OCI-LY7 (cell line): ENCODE data around the gene NOX3. TPM values are rescaled to one million over a fixed set of nuclear protein-coding genes. Genes with fewer than 3 reads are reported as not detected.

ENCODE experiments used
- BruUV-seq: library from RNA; stranded (reverse); fragments of 400-500 nt; replicated peaks from 2 replicates; lab custom pipeline; 2021; lab: Mats Ljungman, UMichigan
- CTCF ChIA-PET: fragments of 300-600 bp; sonication (Branson Sonifier 250); formaldehyde crosslinking; loops from one replicate; lab custom pipeline; 2022; ENCODE audit warnings: antibody characterized with exemption; ENCODE audit not compliant: unreplicated experiment; lab: Charles Lee
- POLR2A ChIA-PET: fragments of 300-600 bp; sonication (Branson Sonifier 250); formaldehyde crosslinking; loops from one replicate; lab custom pipeline; 2022; ENCODE audit warnings: antibody characterized with exemption; lab: Charles Lee
- DNase-seq: peaks from one replicate; pipeline ENCODE4 v3.0.0-alpha.2; 2015; ENCODE audit warnings: low spot score
- H2AFZ ChIP-seq: fragments of 200-600 bp; sonication (generic), shearing (Covaris generic); 2 replicates; pipeline ENCODE4 v1.6.1; 2014; ENCODE audit warnings: mild to moderate bottlenecking, antibody characterized with exemption, low read length, moderate library complexity
- H3K27ac ChIP-seq: fragments of 200-600 bp; sonication (generic); 2 replicates; pipeline ENCODE4 v1.5.1; 2014; ENCODE audit warnings: mixed run types, low read depth, mild to moderate bottlenecking, moderate library complexity, low read length, inconsistent platforms; ENCODE audit not compliant: poor library complexity, severe bottlenecking
- H3K36me3 ChIP-seq: fragments of 200-600 bp; sonication (generic); 2 replicates; pipeline ENCODE4 v1.6.1; 2014; ENCODE audit warnings: mild to moderate bottlenecking, antibody characterized with exemption, low read length, moderate library complexity, mixed read lengths; ENCODE audit not compliant: insufficient read depth
- H3K4me1 ChIP-seq: fragments of 200-600 bp; sonication (generic); 2 replicates; pipeline ENCODE4 v1.5.1; 2014; ENCODE audit warnings: mild to moderate bottlenecking, low read length; ENCODE audit not compliant: insufficient read depth, poor library complexity, severe bottlenecking
- H3K4me2 ChIP-seq: fragments of 200-600 bp; sonication (generic); 2 replicates; pipeline ENCODE4 v1.6.1; 2014; ENCODE audit warnings: mild to moderate bottlenecking, low read length
- H3K4me3 ChIP-seq: fragments of 200-600 bp; sonication (generic); 2 replicates; pipeline ENCODE4 v1.5.1; 2014; ENCODE audit warnings: mild to moderate bottlenecking, low read depth, low read length; ENCODE audit not compliant: poor library complexity, severe bottlenecking
- H3K79me2 ChIP-seq: fragments of 200-600 bp; sonication (generic); 2 replicates; pipeline ENCODE4 v1.6.1; 2016; ENCODE audit warnings: low read depth, mild to moderate bottlenecking, low read length, moderate library complexity, mixed read lengths; ENCODE audit not compliant: insufficient read depth
- H3K9me2 ChIP-seq: fragments of 200-600 bp; sonication (generic); 2 replicates; pipeline ENCODE4 v1.6.1; 2016; ENCODE audit warnings: mild to moderate bottlenecking, low read length, mixed read lengths; ENCODE audit not compliant: insufficient read depth
- H3K9me3 ChIP-seq: fragments of 200-600 bp; sonication (generic); 2 replicates; pipeline ENCODE4 v1.6.1; 2014; ENCODE audit warnings: mild to moderate bottlenecking, mixed run types, low read length, mixed read lengths
- H4K20me1 ChIP-seq: fragments of 200-600 bp; sonication (generic); 2 replicates; pipeline ENCODE4 v1.6.1; 2014; ENCODE audit warnings: mild to moderate bottlenecking, antibody characterized with exemption, low read length, moderate library complexity, mixed read lengths; ENCODE audit not compliant: insufficient read depth
- EZH2phosphoT487 ChIP-seq: fragments of 200-600 bp; sonication (generic); IDR thresholded peaks from 2 replicates; pipeline ENCODE4 v1.6.1; 2018; ENCODE audit warnings: low read depth, borderline replicate concordance, mild to moderate bottlenecking, mixed run types, antibody characterized with exemption, low read length, moderate library complexity, mixed read lengths
- intact Hi-C: fragments of 100-400 bp; cut with micrococcal nuclease; formaldehyde crosslinking; loops from one replicate; pipeline ENCODE4 v1.10.0; 2022; ENCODE audit not compliant: unreplicated experiment
- total RNA-seq, 2 experiments: library from RNA; depleted of rRNA in 1 of 2; stranded (reverse); fragments of >200 nt in 1 of 2; shearing (Covaris generic) in 1 of 2; gene quantifications; 2 replicates each; pipeline ENCODE4 v1.2.3, GENCODE V29; 2014 to 2022
- TF ChIP-seq, protein P1 (sequence below): fragments of 200-600 bp; sonication (generic); conservative IDR thresholded peaks from 2 replicates; pipeline ENCODE4 v1.5.1; 2014; ENCODE audit warnings: mild to moderate bottlenecking, antibody characterized with exemption, low read length, moderate library complexity, mixed read lengths

NOX3 gene
- total RNA-seq, 2 experiments from 2014 or later, result 0.22 TPM; not detected in 1

GRCh38 chr6:155351273-155352129 lies 104.1 kb downstream of the NOX3 start:
- Histone ChIP-seq H3K79me2 (no peaks in the 10 kb centered on the region), H3K4me2 (peak overlapping the region; percentile 49), H3K9me2 (no peaks in the 10 kb centered on the region), H3K4me1 (peaks cover 30% of the 10 kb centered on the region), H4K20me1 (no peaks in the 10 kb centered on the region), H3K4me3 (peak overlapping the region; percentile 28), H2AFZ (peak overlapping the region; percentile 62; the same call in 1 of the 2 replicates), H3K9me3 (peaks cover 45% of the 10 kb centered on the region), H3K27ac (peak overlapping the region; percentile 73), H3K36me3 (peaks cover 20% of the 10 kb centered on the region)
- CTCF ChIA-PET, result no interaction called here
- TF ChIP-seq, protein P1, sequence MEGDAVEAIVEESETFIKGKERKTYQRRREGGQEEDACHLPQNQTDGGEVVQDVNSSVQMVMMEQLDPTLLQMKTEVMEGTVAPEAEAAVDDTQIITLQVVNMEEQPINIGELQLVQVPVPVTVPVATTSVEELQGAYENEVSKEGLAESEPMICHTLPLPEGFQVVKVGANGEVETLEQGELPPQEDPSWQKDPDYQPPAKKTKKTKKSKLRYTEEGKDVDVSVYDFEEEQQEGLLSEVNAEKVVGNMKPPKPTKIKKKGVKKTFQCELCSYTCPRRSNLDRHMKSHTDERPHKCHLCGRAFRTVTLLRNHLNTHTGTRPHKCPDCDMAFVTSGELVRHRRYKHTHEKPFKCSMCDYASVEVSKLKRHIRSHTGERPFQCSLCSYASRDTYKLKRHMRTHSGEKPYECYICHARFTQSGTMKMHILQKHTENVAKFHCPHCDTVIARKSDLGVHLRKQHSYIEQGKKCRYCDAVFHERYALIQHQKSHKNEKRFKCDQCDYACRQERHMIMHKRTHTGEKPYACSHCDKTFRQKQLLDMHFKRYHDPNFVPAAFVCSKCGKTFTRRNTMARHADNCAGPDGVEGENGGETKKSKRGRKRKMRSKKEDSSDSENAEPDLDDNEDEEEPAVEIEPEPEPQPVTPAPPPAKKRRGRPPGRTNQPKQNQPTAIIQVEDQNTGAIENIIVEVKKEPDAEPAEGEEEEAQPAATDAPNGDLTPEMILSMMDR, result no peak
- no TSS peak for BruUV-seq
- POLR2A ChIA-PET, result interaction anchor here (0.5 to 2.4 kb wide), 5 partner anchors 8 to 757 kb away, joined by 3 to 13 read pairs (median 4); no protein-coding TSS in a partner anchor
- peak; percentile 79 for DNase-seq
- intact Hi-C loops, result no loop called here

DNA sequence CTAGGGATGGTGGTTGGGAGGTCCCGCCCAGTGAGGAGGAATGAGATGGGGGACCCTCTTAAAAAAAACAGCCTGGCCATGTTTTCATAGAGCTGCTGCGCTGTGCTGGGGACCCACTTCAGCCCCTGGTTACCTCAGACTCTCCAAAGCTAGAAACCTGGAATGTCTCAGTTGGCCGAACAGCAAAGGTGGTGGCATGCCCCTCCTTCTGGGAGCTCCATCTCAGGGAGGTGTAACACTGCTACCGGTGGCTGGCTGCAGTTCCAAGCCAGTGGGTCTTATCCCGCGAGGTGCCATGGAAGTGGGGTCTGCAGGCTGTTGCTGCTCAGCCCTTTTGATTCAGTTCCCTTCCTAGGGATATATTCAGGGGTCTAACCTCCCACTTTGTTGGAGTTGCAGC lies 105.7 kb downstream of the NOX3 start:
- Histone ChIP-seq H3K27ac (no peak overlapping the region), H3K79me2 (no peaks in the 10 kb centered on the region), H3K4me1 (peaks cover 30% of the 10 kb centered on the region), H2AFZ (no peak overlapping the region; the same call in 1 of the 2 replicates), H3K4me3 (no peak overlapping the region), H3K9me3 (peaks cover 42% of the 10 kb centered on the region), H3K36me3 (peaks cover 20% of the 10 kb centered on the region), H3K9me2 (no peaks in the 10 kb centered on the region), H3K4me2 (no peak overlapping the region), H4K20me1 (no peaks in the 10 kb centered on the region)
- no TSS peak for BruUV-seq
- intact Hi-C loops, result no loop called here
- no peak for DNase-seq
- TF ChIP-seq, protein P1, result no peak
- TF ChIP-seq EZH2phosphoT487, result no peak
- ChIA-PET POLR2A (interaction anchor here (0.6 to 2.2 kb wide), 7 partner anchors 9 to 1137 kb away, joined by 3 to 14 read pairs (median 3); no protein-coding TSS in a partner anchor), CTCF (no interaction called here)

- BruUV-seq, result no TSS peak
- Histone ChIP-seq H3K4me2 (no peak overlapping the region), H3K9me2 (no peaks in the 10 kb centered on the region), H2AFZ (no peak overlapping the region), H3K79me2 (no peaks in the 10 kb centered on the region), H3K4me3 (no peak overlapping the region), H3K36me3 (peaks cover 20% of the 10 kb centered on the region), H3K9me3 (peaks cover 34% of the 10 kb centered on the region), H3K4me1 (peaks cover 30% of the 10 kb centered on the region), H4K20me1 (no peaks in the 10 kb centered on the region), H3K27ac (no peak overlapping the region)
- CTCF ChIA-PET, result no interaction called here
- POLR2A ChIA-PET, result interaction anchor here (1.7 to 2.2 kb wide), 3 partner anchors 10 to 34 kb away, joined by 8 to 14 read pairs (median 8); no protein-coding TSS in a partner anchor
- TF ChIP-seq EZH2phosphoT487, result no peak
- TF ChIP-seq, protein P1, result no peak
- intact Hi-C loops, result no loop called here
- DNase-seq, result no peak
These were observed 106.5 kb downstream of the NOX3 start for GRCh38 chr6:155349129-155349528.
